Endothelial cell of umbilical vein (primary cell): ENCODE data around the gene IFT74. TPM values are rescaled to one million over a fixed set of nuclear protein-coding genes. Genes with fewer than 3 reads are reported as not detected.

Experiments
- BruUV-seq: library from RNA; stranded (reverse); fragments of 400-500 nt; replicated peaks from 2 replicates; lab custom pipeline; 2021; lab: Mats Ljungman, UMichigan
- CTCF ChIA-PET: fragments of 300-600, 350-600 bp; sonication (Branson Sonifier 250); formaldehyde crosslinking; loops from one replicate; lab custom pipeline; 2021; ENCODE audit warnings: antibody characterized with exemption, inconsistent platforms; lab: Charles Lee
- POLR2A ChIA-PET: fragments of 300-600, 350-600 bp; sonication (Branson Sonifier 250); formaldehyde crosslinking; loops from one replicate; lab custom pipeline; 2021; ENCODE audit warnings: antibody characterized with exemption, inconsistent platforms; lab: Charles Lee
- DNase-seq: peaks from one replicate; pipeline ENCODE4 v3.0.0-alpha.2; 2011; ENCODE audit warnings: low read depth, low spot score
- FAIRE-seq: peaks from 2 replicates; lab custom pipeline; 2011; peaks lifted over from hg19 to GRCh38; lab: Jason Lieb, UNC
- H2AFZ ChIP-seq: 2 replicates; pipeline ENCODE4 v1.6.0; 2012; ENCODE audit warnings: low read depth, low read length, control low read depth, inconsistent platforms
- H3K27ac ChIP-seq: 2 replicates; pipeline ENCODE4 v1.5.1; 2011; ENCODE audit warnings: low read depth, mild to moderate bottlenecking, control low read depth, low read length, moderate library complexity; ENCODE audit not compliant: insufficient read depth
- H3K27me3 ChIP-seq, 2 experiments: 2 replicates each; pipeline versions ENCODE4 v1.6.0 to v1.6.1; 2011; ENCODE audit warnings: low read length in 2 of 2, mixed read lengths in 1 of 2; ENCODE audit not compliant: control insufficient read depth in 2 of 2, insufficient read depth in 2 of 2
- H3K36me3 ChIP-seq, 2 experiments: 2 replicates in 1 of 2; 3 replicates in 1 of 2; pipeline ENCODE4 v1.5.1; 2011; ENCODE audit warnings: low read length in 2 of 2, mild to moderate bottlenecking in 1 of 2, moderate library complexity in 1 of 2; ENCODE audit not compliant: control insufficient read depth in 2 of 2, insufficient read depth in 2 of 2; ENCODE audit errors: extremely low read depth in 1 of 2
- H3K4me1 ChIP-seq: 3 replicates; pipeline ENCODE4 v1.5.1; 2011; ENCODE audit warnings: mild to moderate bottlenecking, low read length; ENCODE audit not compliant: control insufficient read depth, insufficient read depth; ENCODE audit errors: extremely low read depth
- H3K4me2 ChIP-seq: 2 replicates; pipeline ENCODE4 v1.6.1; 2011; ENCODE audit warnings: low read length, control low read depth, mixed read lengths; ENCODE audit not compliant: insufficient read depth
- H3K4me3 ChIP-seq, 3 experiments: fragments of 200-600 bp in 1 of 3; sonication (generic), shearing (Covaris generic) in 1 of 3; replicated peaks in 1 of 3; 2 replicates each; pipeline ENCODE4 v1.5.1; 2011 to 2016; ENCODE audit warnings: control low read depth in 3 of 3, low read length in 3 of 3, mild to moderate bottlenecking in 2 of 3, inconsistent platforms in 1 of 3, low read depth in 1 of 3, moderate library complexity in 1 of 3; ENCODE audit not compliant: insufficient read depth in 1 of 3
- H3K79me2 ChIP-seq: 2 replicates; pipeline ENCODE4 v1.6.0; 2012; ENCODE audit warnings: low read length, inconsistent platforms; ENCODE audit not compliant: control insufficient read depth, insufficient read depth
- H3K9ac ChIP-seq: replicated peaks from 2 replicates; pipeline ENCODE3; 2011; ENCODE audit warnings: low read length, control low read depth; ENCODE audit not compliant: insufficient read depth; ENCODE audit errors: extremely low read depth
- H3K9me1 ChIP-seq: replicated peaks from 3 replicates; pipeline ENCODE4 v1.6.0; 2011; ENCODE audit warnings: mild to moderate bottlenecking, low read length; ENCODE audit not compliant: control insufficient read depth, insufficient read depth; ENCODE audit errors: extremely low read depth
- H3K9me3 ChIP-seq: replicated peaks from 2 replicates; pipeline ENCODE4 v1.5.1; 2012; ENCODE audit warnings: low read length, inconsistent platforms; ENCODE audit not compliant: control insufficient read depth, insufficient read depth
- H4K20me1 ChIP-seq: replicated peaks from 2 replicates; pipeline ENCODE3; 2011; ENCODE audit warnings: mild to moderate bottlenecking, low read length; ENCODE audit not compliant: control insufficient read depth, insufficient read depth; ENCODE audit errors: extremely low read depth
- CTCF ChIP-seq, 2 donors: IDR thresholded peaks; 1 replicate in 1 of 2; 2 replicates in 1 of 2; pipeline ENCODE4 v1.5.1; 2011; ENCODE audit warnings: low read length in 2 of 2, mild to moderate bottlenecking in 2 of 2, moderate library complexity in 2 of 2, control low read depth in 1 of 2, inconsistent platforms in 1 of 2, low read depth in 1 of 2; ENCODE audit not compliant: insufficient read depth in 1 of 2; ENCODE audit errors: extremely low read depth in 1 of 2
- EZH2 ChIP-seq: IDR thresholded peaks from 2 replicates; pipeline ENCODE4 v1.6.1; 2012; ENCODE audit warnings: borderline replicate concordance, low read depth, mild to moderate bottlenecking, moderate library complexity, low read length, inconsistent platforms; ENCODE audit not compliant: severe bottlenecking
- FOS ChIP-seq: IDR thresholded peaks from 2 replicates; pipeline ENCODE4 v1.6.1; 2011; ENCODE audit warnings: mild to moderate bottlenecking, low read length, moderate library complexity, borderline replicate concordance; ENCODE audit not compliant: insufficient read depth
- GATA2 ChIP-seq: IDR thresholded peaks from 2 replicates; pipeline ENCODE4 v1.7.0; 2011; ENCODE audit warnings: low read depth, mild to moderate bottlenecking, moderate library complexity, mixed read lengths, low read length; ENCODE audit not compliant: insufficient read length, insufficient read depth
- JUN ChIP-seq: IDR thresholded peaks from 2 replicates; pipeline ENCODE4 v1.6.1; 2011; ENCODE audit warnings: borderline replicate concordance, low read depth; ENCODE audit not compliant: insufficient read length, insufficient read depth
- MAX ChIP-seq: IDR thresholded peaks from 2 replicates; pipeline ENCODE4 v1.6.1; 2011; ENCODE audit not compliant: insufficient read depth, insufficient read length
- MYC ChIP-seq: IDR thresholded peaks from one replicate; pipeline ENCODE4 v1.6.1; 2011; ENCODE audit warnings: mild to moderate bottlenecking, low read depth, low read length
- POLR2A ChIP-seq: IDR thresholded peaks from 2 replicates; pipeline ENCODE4 v1.6.1; 2012; ENCODE audit warnings: low read depth, mild to moderate bottlenecking, control low read depth, low read length
- POLR2AphosphoS5 ChIP-seq: IDR thresholded peaks from 2 replicates; pipeline ENCODE4 v1.6.1; 2012; ENCODE audit warnings: low read depth, mild to moderate bottlenecking, control low read depth, low read length, moderate library complexity; ENCODE audit not compliant: insufficient read depth
- dilution Hi-C: fragments of 300-500 bp; cut with MboI; formaldehyde crosslinking; loops from one replicate; pipeline ENCODE4 v1.15.0; 2019; ENCODE audit warnings: low sequenced_read_pairs; ENCODE audit not compliant: extremely low pct_ligation_motif_present
- intact Hi-C: fragments of 100-400 bp; cut with micrococcal nuclease; formaldehyde crosslinking; loops from one replicate; pipeline ENCODE4 v1.10.0; 2022
- polyA plus RNA-seq, 4 experiments: library from polyadenylated mRNA; depleted of rRNA in 3 of 4; stranded (reverse) in 3 of 4; unstranded in 1 of 4; fragments of >200 nt; gene quantifications; 2 replicates each; pipeline versions ENCODE4 v1.2.1 to v1.2.3, GENCODE V29; 2011 to 2012; ENCODE audit warnings: missing spikeins in 1 of 4
- total RNA-seq: library from RNA; stranded (reverse); gene quantifications from 2 replicates; pipeline ENCODE4 v1.2.3, GENCODE V29; 2021

IFT74 gene
- total and polyA plus RNA-seq, 2 donors (not counting 3 experiments of a cell fraction or from before 2014, with no cell fraction given) = 3.4 to 10.8 TPM

- CTCF ChIA-PET = interaction anchor here (1.2 to 1.9 kb wide), 3 partner anchors 10 to 37 kb away, joined by 3 to 6 read pairs (median 4); partner anchors contain the start of gene CAAP1
- H3K79me2 ChIP-seq = peaks cover 2% of the 10 kb centered on the region
- H3K9me1 ChIP-seq = no peaks in the 10 kb centered on the region
- intact Hi-C loops (no loop called here), dilution Hi-C loops (no loop called here)
- no peaks in the 10 kb centered on the region for H3K27me3 ChIP-seq
- DNase-seq (no peak), FAIRE-seq (no peak)
- no peak overlapping the region for H3K9ac ChIP-seq
- H3K36me3 ChIP-seq = peaks cover 5 to 18% of the 10 kb centered on the region in 2 experiments
- H3K4me2 ChIP-seq = no peak overlapping the region
- H3K4me1 ChIP-seq = no peaks in the 10 kb centered on the region
- no TSS peak for BruUV-seq
- no peak overlapping the region for H3K27ac ChIP-seq
- H3K4me3 ChIP-seq = no peak overlapping the region
- no peak overlapping the region for H2AFZ ChIP-seq
- TF ChIP-seq MYC = no peak
- no peak for TF ChIP-seq GATA2
- TF ChIP-seq JUN = no peak
- no peak for TF ChIP-seq CTCF (IDR thresholded peaks at IDR 0.05; ENCODE audit: extremely low read depth in 1 of 2, insufficient read depth in 1 of 2, low read depth in 1 of 2, low read length in 2 of 2)
- no peak for TF ChIP-seq MAX
- TF ChIP-seq POLR2AphosphoS5 = no peak
- no peak for TF ChIP-seq POLR2A
- no peak for TF ChIP-seq EZH2
- TF ChIP-seq FOS = no peak
- no peaks in the 10 kb centered on the region for H3K9me3 ChIP-seq
- no peaks in the 10 kb centered on the region for H4K20me1 ChIP-seq
- POLR2A ChIA-PET = interaction anchor here (0.6 kb wide), 1 partner anchor 279 kb away, joined by 3 read pairs; no protein-coding TSS in a partner anchor
Observed at GRCh38 chr9:26928902-26929495, 27.2 kb upstream of the IFT74 start.
